Small intestine (tissue), 7 donors: ENCODE data around the gene SPACDR. TPM values are rescaled to one million over a fixed set of nuclear protein-coding genes. Genes with fewer than 3 reads are reported as not detected.
A peak's percentile ranks its signal among the peaks of the same experiment; 100 is the strongest.
"Not testable (repeated sequence)": the region's sequence is repeated elsewhere in the genome, so short reads cannot be mapped to it uniquely, and the experiment has no call there.

ENCODE experiments used
- DNase-seq, 2 donors: peaks; one replicate each; pipeline versions ENCODE4 v3.0.0 to v3.0.0-alpha.2; 2013
- FAIRE-seq: peaks from 2 replicates; lab custom pipeline; 2012; peaks lifted over from hg19 to GRCh38; lab: Jason Lieb, UNC
- H3K27ac ChIP-seq, 3 donors: one replicate each; pipeline ENCODE4 v1.5.1; 2013; ENCODE audit warnings: low read length in 2 of 3, mild to moderate bottlenecking in 2 of 3, control low read depth in 1 of 3, inconsistent platforms in 1 of 3, low read depth in 1 of 3, moderate library complexity in 1 of 3
- H3K27me3 ChIP-seq, 3 donors: one replicate each; pipeline ENCODE4 v1.6.1; 2013; ENCODE audit warnings: low read length in 3 of 3, inconsistent platforms in 1 of 3; ENCODE audit not compliant: control insufficient read depth in 3 of 3, insufficient read depth in 3 of 3
- H3K36me3 ChIP-seq, 3 donors: one replicate each; pipeline ENCODE4 v1.6.1; 2013; ENCODE audit warnings: low read length in 3 of 3, inconsistent platforms in 1 of 3, low read depth in 1 of 3, mild to moderate bottlenecking in 1 of 3, moderate library complexity in 1 of 3; ENCODE audit not compliant: control insufficient read depth in 3 of 3, insufficient read depth in 2 of 3
- H3K4me1 ChIP-seq, 3 donors: one replicate each; pipeline ENCODE4 v1.6.1; 2013; ENCODE audit warnings: low read length in 2 of 3, inconsistent platforms in 1 of 3, low read depth in 1 of 3, mild to moderate bottlenecking in 1 of 3, moderate library complexity in 1 of 3; ENCODE audit not compliant: control insufficient read depth in 3 of 3, insufficient read depth in 2 of 3
- H3K4me3 ChIP-seq, 3 donors: one replicate each; pipeline ENCODE4 v1.5.1; 2013; ENCODE audit warnings: low read length in 3 of 3, control low read depth in 1 of 3, inconsistent platforms in 1 of 3, low read depth in 1 of 3, mild to moderate bottlenecking in 1 of 3, moderate library complexity in 1 of 3
- H3K9me3 ChIP-seq, 2 donors: one replicate each; pipeline ENCODE4 v1.6.1; 2013; ENCODE audit warnings: low read depth in 1 of 2, low read length in 1 of 2; ENCODE audit not compliant: control insufficient read depth in 2 of 2, insufficient read depth in 1 of 2
- WGBS, 3 donors: extraction: QIAGEN DNeasy Blood & Tissue Kit; methylation state at CpG; one replicate each; pipeline ENCODE4 v1.1.7; 2013; 5-methylcytosine and 5-hydroxymethylcytosine counted together
- polyA plus RNA-seq, 4 donors: library from polyadenylated mRNA; stranded (reverse) in 3 of 4; unstranded in 1 of 4; fragments of 200-250 nt in 3 of 4; fragments of 120-200 nt in 1 of 4; gene quantifications; one replicate each; pipeline versions ENCODE4 v1.2.1 to v1.2.3, GENCODE V29; 2013
- donor health status: healthy with polysubstance abuse.
- donor health status: control.
- donor health status: control.
- donor health status: Bipolar disorder and iron deficiency.
- donor health status: healthy.

SPACDR gene
- polyA plus RNA-seq, 4 donors: 0.43 to 1.2 (median 0.89) TPM; not detected in 1

GRCh38 chr7:100465299-100465698, 1.2 kb upstream of the SPACDR start:
- Histone ChIP-seq H3K36me3 (peaks cover 0 to 64% (median 11%) of the 10 kb centered on the region in 3 donors), H3K9me3 (no peaks in the 10 kb centered on the region), H3K4me3 (no peak overlapping the region), H3K27ac (no peak overlapping the region), H3K4me1 (peaks cover 0 to 5% (median 0%) of the 10 kb centered on the region in 3 donors), H3K27me3 (no peaks in the 10 kb centered on the region)
- 76 to 82% (median 79%) methylated on average over 8 of the region's 8 CpGs for WGBS, 3 donors
- FAIRE-seq (no peak), DNase-seq (no peak)

DNA sequence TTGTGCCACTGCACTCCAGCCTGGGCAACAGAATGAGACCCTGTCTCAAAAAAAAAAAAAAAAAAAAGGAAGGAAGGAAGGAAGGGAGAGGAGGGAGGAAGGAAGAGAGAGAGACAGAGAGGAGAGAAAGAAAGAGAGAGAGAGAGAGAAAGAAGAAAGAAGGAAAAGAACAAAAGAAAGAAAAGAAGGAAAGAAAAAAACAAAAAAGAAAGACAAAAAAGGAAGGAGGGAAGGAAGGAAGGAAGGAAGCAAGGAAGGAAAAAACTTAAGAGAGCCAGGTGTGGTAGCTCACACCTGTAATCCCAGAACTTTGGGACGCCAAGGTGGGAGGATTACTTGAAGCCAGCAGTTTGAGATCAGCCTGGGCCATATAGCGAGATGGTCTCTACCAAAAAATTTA, 731 bp upstream of the SPACDR start:
- WGBS, 3 donors: 92 to 100% (median 98%) methylated on average over 2 of the region's 2 CpGs
- Histone ChIP-seq H3K4me1 (peaks cover 0 to 5% (median 0%) of the 10 kb centered on the region in 3 donors), H3K36me3 (peaks cover 0 to 62% (median 11%) of the 10 kb centered on the region in 3 donors), H3K27ac (no peak overlapping the region), H3K27me3 (no peaks in the 10 kb centered on the region), H3K4me3 (no peak overlapping the region), H3K9me3 (no peaks in the 10 kb centered on the region)
- DNase-seq (no peak), FAIRE-seq (no peak)

DNA sequence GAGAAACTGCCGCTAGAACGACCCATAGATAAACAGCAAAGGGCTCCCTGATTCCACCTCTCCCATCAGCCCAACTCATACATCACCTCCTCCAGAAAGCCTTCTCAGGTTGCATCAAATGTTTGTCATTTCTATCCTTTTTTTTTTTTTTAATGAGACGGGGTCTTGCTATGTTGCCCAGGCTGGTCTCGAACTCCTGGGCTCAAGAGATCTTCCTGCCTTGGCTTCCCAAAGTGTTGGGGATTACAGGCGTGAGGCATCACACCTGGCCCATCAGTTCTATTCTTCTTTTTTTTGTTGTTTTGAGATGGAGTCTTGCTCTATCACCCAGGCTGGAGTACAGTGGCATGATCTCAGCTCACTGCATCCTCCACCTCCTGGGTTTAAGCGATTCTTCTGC, 7.0 kb downstream of the SPACDR start:
- WGBS, 3 donors: 91 to 95% (median 94%) methylated on average over 6 of the region's 6 CpGs
- Histone ChIP-seq H3K27me3 (no peaks in the 10 kb centered on the region), H3K9me3 (no peaks in the 10 kb centered on the region), H3K4me3 (no peak overlapping the region), H3K27ac (no peak overlapping the region), H3K4me1 (no peaks in the 10 kb centered on the region), H3K36me3 (peaks cover 0 to 29% (median 2%) of the 10 kb centered on the region in 3 donors)
- FAIRE-seq (no peak), DNase-seq (no peak)

DNA sequence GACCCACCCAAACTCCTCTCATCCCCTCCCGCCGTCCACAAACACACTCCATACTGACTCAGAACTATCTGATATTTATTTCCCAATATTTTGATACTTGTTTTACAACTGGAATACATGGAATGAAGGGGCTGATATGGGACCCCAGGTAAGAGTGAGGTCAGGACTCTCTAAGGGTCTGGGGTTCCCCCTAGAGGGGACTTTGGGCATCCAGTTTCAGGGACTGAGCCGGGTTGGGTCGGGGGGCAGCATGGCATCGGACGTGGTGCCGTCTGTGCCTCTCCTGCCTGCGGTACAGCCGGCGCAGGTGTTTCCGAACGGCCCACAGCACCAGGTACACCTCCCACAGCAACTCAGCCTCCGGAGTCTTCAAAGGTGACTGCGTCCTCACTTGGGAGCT, 7.5 kb downstream of the SPACDR start:
- DNase-seq: no peak
- Histone ChIP-seq H3K36me3 (peaks cover 0 to 28% (median 2%) of the 10 kb centered on the region in 3 donors), H3K9me3 (no peaks in the 10 kb centered on the region), H3K27me3 (no peaks in the 10 kb centered on the region), H3K27ac (no peak overlapping the region), H3K4me1 (no peaks in the 10 kb centered on the region), H3K4me3 (no peak overlapping the region)
- whole genome bisulfite sequencing, 3 donors: 88 to 94% (median 89%) methylated on average over 14 of the region's 14 CpGs
- FAIRE-seq: no peak

GRCh38 chr7:100455206-100455605, 8.9 kb downstream of the SPACDR start:
- no peak for FAIRE-seq
- Histone ChIP-seq H3K27me3 (no peaks in the 10 kb centered on the region), H3K4me3 (no peak overlapping the region), H3K9me3 (no peaks in the 10 kb centered on the region), H3K27ac (no peak overlapping the region), H3K4me1 (peaks cover 0 to 7% (median 0%) of the 10 kb centered on the region in 3 donors), H3K36me3 (peaks cover 0 to 19% (median 2%) of the 10 kb centered on the region in 3 donors)
- WGBS, 3 donors: 66 to 88% (median 73%) methylated on average over 3 of the region's 3 CpGs
- DNase-seq: no peak

DNA sequence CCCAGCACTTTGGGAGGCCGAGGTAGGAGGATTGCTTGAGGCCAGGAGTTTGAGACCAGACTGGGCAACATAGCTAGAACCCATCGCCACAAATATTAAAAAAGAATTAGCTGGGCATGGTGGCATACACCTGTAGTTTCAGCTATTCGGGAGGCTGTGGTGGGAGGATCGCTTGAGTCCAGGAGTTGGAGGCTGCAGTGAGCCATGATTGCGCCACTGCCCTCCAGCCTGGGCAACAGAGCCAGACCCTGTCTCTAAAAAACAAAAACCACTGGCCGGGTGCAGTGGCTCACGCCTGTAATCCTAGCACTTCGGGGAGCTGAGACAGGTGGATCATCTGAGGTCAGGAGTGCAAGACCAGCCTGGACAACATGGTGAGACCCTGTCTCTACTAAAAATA, 10.2 kb downstream of the SPACDR start:
- DNase-seq, FAIRE-seq, H3K4me3 ChIP-seq, H3K9me3 ChIP-seq, H3K27me3 ChIP-seq, H3K27ac ChIP-seq: not testable (repeated sequence)
- WGBS, 3 donors: 91 to 96% (median 94%) methylated on average over 8 of the region's 8 CpGs
- peaks cover 0 to 10% (median 0%) of the 10 kb centered on the region in 3 donors for H3K4me1 ChIP-seq
- H3K36me3 ChIP-seq: peaks cover 0 to 12% (median 2%) of the 10 kb centered on the region in 3 donors

GRCh38 chr7:100452513-100452912, 11.5 kb downstream of the SPACDR start:
- DNase-seq (no peak), FAIRE-seq (no peak)
- peaks cover 0 to 10% (median 0%) of the 10 kb centered on the region in 3 donors for H3K4me1 ChIP-seq
- no peak overlapping the region for H3K4me3 ChIP-seq
- WGBS, 3 donors: 91 to 95% (median 92%) methylated on average over 3 of the region's 3 CpGs
- H3K9me3 ChIP-seq: no peaks in the 10 kb centered on the region
- H3K27me3 ChIP-seq: no peaks in the 10 kb centered on the region
- peaks cover 0 to 9% (median 0%) of the 10 kb centered on the region in 3 donors for H3K36me3 ChIP-seq
- no peak overlapping the region for H3K27ac ChIP-seq

DNA sequence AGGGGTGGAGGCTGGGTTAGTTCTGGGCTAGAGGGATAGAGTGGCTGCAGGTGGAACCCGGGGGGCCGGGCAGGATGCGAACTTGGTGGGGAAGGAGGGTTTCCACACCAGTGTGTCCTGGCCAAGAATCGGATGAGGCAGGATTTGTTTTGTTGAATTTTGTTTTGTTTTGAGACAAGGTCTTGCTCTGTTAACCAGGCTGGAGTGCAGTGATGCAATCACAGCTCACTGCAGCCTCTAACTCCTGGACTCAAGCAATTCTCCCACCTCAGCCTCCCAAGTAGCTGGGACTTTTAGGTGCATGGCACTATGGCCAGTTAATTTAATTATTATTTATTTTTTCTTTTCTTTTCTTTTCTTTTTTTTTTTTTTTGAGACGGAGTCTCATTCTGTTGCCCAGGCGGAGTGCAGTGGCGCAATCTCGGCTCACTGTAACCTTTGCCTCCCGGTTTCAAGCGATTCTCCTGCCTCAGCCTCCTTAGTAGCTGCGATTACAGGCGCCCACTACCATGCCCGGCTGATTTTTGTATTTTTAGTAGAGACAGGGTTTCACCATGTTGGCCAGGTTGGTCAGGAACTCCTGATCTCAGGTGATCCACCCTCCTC, 14.8 kb downstream of the SPACDR start:
- WGBS, 3 donors: 67 to 80% (median 69%) methylated on average over 13 of the region's 13 CpGs
- Histone ChIP-seq H3K9me3 (no peaks in the 10 kb centered on the region), H3K36me3 (no peaks in the 10 kb centered on the region), H3K4me1 (peaks cover 0 to 26% (median 0%) of the 10 kb centered on the region in 3 donors), H3K27ac (no peak overlapping the region), H3K27me3 (no peaks in the 10 kb centered on the region), H3K4me3 (peak overlapping the region in 1 of 3 donors; percentile 71)
- FAIRE-seq: no peak
- no peak for DNase-seq
